Myocyte (in vitro differentiated cells): ENCODE measurements around the gene CMIP. TPM values are rescaled to one million over a fixed set of nuclear protein-coding genes. Genes with fewer than 3 reads are reported as not detected.
A peak's percentile ranks its signal among the peaks of the same experiment; 100 is the strongest.

Source experiments
- DNase-seq: peaks from one replicate; pipeline ENCODE4 v3.0.0-alpha.2; 2012; ENCODE audit warnings: low read depth
- total RNA-seq: library from RNA; depleted of rRNA; stranded (reverse); fragments of >200 nt; gene quantifications from 2 replicates; pipeline ENCODE4 v1.2.3, GENCODE V29; 2014

The CMIP gene
- total RNA-seq, 1 donor from 2014 or later: 13.5 TPM

DNA sequence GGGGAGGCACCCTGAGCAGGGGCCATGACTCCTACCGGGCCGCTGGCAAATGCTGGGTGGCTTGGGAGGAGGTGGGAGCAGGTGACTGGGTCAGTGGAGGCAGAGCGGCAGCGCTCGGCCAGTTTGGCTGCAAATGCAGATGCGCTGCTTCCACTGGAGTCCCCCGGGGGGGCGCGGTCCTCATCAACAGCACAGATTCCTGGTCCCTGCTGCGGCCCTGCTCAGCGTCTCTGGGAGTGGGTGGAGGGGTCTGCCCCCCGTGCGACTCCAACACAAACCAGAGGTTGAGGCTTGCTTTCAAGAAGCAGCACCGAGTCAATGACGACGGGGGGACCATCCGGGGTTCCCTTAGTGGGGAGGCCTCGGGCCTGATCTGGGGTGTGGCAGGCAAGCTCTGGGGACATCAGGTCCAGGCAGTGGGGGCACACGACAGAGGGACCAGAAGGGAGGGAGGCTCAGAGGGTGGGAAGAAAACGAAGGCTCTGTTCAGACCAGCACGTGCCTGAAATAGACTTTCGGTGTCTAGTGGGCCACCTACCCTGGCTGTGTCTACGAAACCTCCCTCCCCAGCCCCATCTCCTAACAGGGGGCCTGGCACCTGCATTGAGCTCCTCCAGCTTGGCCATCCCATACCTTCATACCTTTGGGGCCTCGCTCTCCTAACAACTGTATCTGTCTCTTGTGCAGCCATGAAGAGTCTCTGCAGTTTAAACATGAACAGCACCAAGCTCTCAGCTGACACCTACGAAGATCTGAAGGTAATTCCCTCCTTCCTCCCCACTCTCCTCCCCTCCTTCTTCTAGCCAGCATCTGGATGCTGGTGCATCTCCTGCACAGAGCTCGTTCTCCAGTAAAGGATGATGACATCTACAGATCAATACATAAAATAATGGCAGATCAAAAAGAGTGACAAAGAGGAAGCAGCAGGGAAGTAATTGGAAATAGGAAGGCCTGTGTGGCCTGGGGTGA, 262.0 kb downstream of the CMIP start:
- no peak for DNase-seq

DNA sequence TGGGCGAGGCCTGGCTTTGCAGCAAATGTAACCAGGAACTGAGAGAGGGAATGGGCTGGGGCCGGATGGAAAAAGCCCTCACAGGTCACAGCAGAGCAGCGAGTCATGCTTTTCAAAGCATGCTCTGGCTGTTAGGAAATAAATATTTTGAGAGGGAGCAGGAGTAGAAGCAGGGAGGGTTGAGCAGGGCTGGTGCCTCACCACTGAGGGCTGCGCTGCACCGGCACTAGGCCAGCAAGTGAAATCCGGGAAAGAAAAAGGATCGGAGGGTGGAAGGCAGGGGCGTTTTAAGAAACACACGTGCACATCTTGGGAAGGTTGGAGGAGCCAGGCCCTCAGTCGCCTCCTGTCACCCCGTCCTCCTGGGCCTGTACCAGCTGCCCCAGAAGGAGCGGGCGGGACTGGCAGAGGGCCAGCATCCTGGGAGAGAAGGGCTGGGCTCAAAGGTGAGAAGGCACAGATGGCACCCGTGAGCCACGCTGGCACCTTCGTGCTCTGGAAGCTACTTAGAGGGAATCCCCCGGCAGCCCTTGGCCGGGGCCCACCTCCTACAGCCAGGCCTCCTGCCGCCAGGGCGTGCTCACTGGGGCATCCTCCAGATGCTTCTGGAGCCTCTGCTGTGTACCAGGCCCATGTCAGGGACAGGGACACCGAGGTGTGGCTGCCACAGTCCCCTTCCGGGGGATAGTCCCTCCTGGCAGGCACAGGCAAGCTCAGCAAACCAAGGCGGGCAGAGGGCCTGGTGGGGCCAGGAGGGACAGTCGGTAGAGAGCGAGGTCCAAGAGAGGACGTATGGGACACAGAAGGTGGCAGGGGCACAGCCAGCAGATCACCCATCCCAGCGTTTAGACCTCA, 263.0 kb downstream of the CMIP start:
- DNase-seq: peak; percentile 40

- DNase-seq: peak; percentile 49
These were observed 263.8 kb downstream of the CMIP start for GRCh38 chr16:81708266-81709015.

DNA sequence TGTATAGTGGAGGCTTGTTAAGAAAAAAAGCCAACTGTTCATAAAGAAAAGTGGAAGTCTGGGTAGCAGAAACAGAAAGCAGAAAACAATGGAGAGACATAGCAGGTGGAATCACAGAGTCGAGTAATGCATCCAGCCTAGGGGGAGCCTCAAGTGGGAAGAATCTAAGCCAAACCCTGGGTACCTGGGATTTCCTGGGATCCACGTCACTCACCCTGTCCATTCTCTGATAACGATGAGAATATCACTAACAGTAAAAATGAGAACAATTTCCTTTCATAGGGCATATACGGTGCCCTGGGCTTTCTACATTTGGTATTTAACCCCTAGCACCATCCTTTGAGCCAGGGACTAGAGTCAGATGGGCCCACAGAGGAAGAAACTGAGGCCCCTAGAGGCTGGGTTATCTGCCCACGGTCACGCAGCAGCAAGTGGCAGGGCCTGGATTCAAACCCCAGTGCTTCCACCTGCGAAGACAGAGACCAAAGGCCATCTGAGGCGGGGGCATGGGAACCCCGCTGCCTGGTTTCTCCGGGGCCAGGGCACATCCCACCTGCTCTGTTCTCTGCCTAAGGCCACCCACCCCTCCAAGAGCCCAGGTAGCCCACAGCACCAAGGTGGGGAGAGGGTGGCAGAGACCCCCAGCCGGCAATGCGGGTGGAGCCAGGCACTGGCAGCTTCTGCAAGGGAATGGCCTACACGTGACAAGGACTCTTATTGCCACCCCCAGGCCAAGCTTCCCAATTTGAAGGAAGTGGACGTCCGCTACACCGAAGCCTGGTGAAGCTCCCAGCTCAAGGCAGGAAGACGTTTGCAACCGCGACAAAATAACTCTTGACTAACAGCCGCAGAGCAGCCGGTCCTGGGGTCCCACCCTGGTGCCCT, 264.6 kb downstream of the CMIP start:
- DNase-seq: no peak

GRCh38 chr16:81710044-81710443, 265.4 kb downstream of the CMIP start:
- no peak for DNase-seq

GRCh38 chr16:81710596-81710995, 266.0 kb downstream of the CMIP start:
- DNase-seq: no peak

DNA sequence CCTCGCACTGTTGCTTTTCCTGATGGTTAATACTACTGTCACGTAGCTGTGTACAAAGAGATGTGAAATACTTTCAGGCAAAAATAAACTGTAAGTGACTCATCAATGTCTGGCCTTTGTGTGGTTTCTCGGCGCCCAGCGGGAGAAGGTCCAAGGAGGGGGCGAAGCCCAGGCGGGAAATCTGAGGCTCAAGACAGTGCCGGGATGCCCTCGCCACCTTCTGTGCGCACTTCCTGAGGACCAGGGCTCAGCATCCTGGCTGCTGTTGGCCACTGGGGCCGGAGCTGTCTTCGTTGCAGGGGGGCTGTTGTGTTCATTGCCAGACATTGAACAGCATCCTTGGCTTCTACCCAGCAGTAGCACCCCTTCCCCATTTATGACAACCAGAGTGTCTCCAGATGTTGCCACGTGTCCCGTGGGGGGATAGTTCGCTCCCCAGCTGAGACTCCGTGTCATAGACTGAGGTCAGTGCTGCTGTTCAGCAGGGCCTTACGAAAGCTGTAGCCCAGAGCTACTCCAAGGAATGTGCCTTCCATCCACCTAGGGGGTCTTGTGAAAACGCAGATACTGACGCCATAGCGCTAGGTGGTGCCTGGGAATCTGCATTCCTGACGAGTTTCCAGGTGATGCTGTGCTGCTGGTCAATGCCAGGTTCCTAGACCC, 267.2 kb downstream of the CMIP start:
- peak; percentile 93 for DNase-seq

- DNase-seq: no peak
These were observed 268.1 kb downstream of the CMIP start for GRCh38 chr16:81712681-81713080.

GRCh38 chr16:81713295-81713772, 268.7 kb downstream of the CMIP start:
- no peak for DNase-seq

GRCh38 chr16:81713796-81714195, 269.2 kb downstream of the CMIP start:
- no peak for DNase-seq

GRCh38 chr16:81714583-81714982, 270.0 kb downstream of the CMIP start:
- DNase-seq: no peak

GRCh38 chr16:81715358-81716196, 271.0 kb downstream of the CMIP start:
- no peak for DNase-seq

DNA sequence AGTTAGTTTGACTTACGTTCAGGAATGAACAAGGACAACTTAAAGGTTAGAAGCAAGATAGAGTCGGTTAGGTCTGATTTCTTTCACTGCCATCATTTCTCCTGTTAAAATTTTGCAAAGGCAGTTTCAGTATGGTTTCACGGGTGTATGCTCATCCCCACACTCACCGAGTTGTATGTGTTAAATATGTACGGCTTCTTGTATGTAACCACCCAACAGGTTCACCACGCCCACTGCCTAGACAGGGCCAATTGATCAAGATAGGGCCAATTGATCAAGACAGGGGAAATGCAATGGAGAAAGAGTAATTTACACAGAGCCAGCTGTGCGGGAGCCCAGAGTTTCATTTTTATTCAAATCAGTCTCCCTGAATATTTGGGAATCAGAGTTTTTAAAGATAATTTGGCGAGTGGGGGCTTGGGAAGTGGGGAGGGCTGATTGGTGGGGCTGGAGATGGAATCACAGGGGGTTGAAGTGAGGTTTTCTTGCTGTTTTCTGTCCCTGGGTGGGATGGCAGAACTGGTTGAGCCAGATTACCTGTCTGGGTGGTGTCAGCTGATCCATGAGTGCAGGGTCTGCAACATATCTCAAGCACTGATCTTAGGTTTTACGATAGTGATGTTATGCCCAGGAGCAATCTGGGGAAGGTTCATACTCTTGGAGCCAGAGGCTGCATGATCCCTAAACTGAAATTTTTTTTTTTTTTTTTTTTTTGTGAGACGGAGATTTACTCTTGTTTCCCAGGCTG, 272.0 kb downstream of the CMIP start:
- no peak for DNase-seq

DNA sequence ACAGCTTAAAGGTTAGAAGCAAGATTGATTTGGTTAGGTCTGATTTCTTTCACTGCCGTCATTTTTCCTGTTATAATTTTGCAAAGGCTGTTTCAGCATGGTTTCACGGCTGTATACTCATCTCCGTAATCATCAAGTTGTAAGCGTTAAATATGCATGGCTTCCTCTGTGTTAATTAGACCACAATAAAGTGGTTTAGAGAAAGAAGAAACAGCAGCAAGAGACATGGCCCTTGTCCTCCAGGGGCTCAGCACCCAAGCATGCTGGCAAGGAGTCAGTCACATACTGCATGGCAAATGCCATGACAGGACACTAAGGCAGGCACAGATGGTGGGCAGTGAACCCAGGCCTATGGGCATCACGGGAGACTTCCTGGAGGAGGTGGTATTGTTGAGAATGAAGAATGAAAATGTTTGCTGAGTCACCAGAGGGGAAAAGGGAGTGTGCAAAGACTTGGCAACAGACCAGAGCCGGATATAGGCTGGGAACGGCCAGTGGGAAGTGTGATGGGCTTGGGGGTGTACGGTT, 273.1 kb downstream of the CMIP start:
- no peak for DNase-seq

GRCh38 chr16:81718637-81719036, 274.0 kb downstream of the CMIP start:
- DNase-seq: no peak

GRCh38 chr16:81719993-81720392, 275.4 kb downstream of the CMIP start:
- DNase-seq: no peak
